HepG2 (cell line): ENCODE results near the gene CCDC88B. TPM values are rescaled to one million over a fixed set of nuclear protein-coding genes. Genes with fewer than 3 reads are reported as not detected.
A peak's percentile ranks its signal among the peaks of the same experiment; 100 is the strongest.

Experiments
- ATAC-seq: fragments of 200-7000 bp; cut with Tn5 transposase; 3 replicates; pipeline ENCODE4 v1.9.1; 2020; ENCODE audit warnings: mild to moderate bottlenecking, moderate library complexity
- BruUV-seq: library from RNA; stranded (reverse); fragments of 400-500 nt; replicated peaks from 2 replicates; lab custom pipeline; 2021; lab: Mats Ljungman, UMichigan
- CTCF ChIA-PET: fragments of 300-600 bp; formaldehyde crosslinking; extraction: SDS; loops from one replicate; lab custom pipeline; 2021; ENCODE audit warnings: low total read pairs, inconsistent platforms, low intra/inter-chr PET ratio; lab: Yijun Ruan, JAX
- POLR2A ChIA-PET: fragments of 350-600 bp; sonication (Branson Sonifier 250); formaldehyde crosslinking; loops from one replicate; lab custom pipeline; 2020; ENCODE audit warnings: antibody characterized with exemption, inconsistent platforms; lab: Yijun Ruan, JAX
- DNase-seq: peaks from one replicate; pipeline ENCODE4 v3.0.0-alpha.2; 2015; ENCODE audit warnings: low spot score
- FAIRE-seq: peaks from 3 replicates; lab custom pipeline; 2011; peaks lifted over from hg19 to GRCh38; lab: Jason Lieb, UNC
- H2AFZ ChIP-seq: one replicate; pipeline ENCODE4 v1.6.1; 2011; ENCODE audit warnings: low read length, inconsistent platforms
- H3K27ac ChIP-seq: fragments of 300-600 bp; 3 replicates; pipeline ENCODE4 v1.8.0; 2011; ENCODE audit warnings: mixed run types, mild to moderate bottlenecking, mixed read lengths, low read length, inconsistent platforms; ENCODE audit not compliant: insufficient read depth; ENCODE audit errors: extremely low read length
- H3K27me3 ChIP-seq, 2 experiments: fragments of 200-600 bp in 1 of 2; 2 replicates in 1 of 2; 3 replicates in 1 of 2; pipeline versions ENCODE4 v1.6.0 to v1.8.0; 2011; ENCODE audit warnings: low read length in 2 of 2, mild to moderate bottlenecking in 2 of 2, moderate library complexity in 2 of 2, inconsistent platforms in 1 of 2; ENCODE audit not compliant: insufficient read depth in 2 of 2, control insufficient read depth in 1 of 2
- H3K36me3 ChIP-seq, 2 experiments: fragments of 200-600 bp in 1 of 2; replicated peaks in 1 of 2; 2 replicates in 1 of 2; 3 replicates in 1 of 2; pipeline versions ENCODE4 v1.5.1 to v1.8.0; 2011; ENCODE audit warnings: low read length in 2 of 2, inconsistent platforms in 1 of 2; ENCODE audit not compliant: insufficient read depth in 2 of 2, control insufficient read depth in 1 of 2
- H3K4me1 ChIP-seq: 2 replicates; pipeline ENCODE4 v1.5.1; 2012; ENCODE audit warnings: low read length, inconsistent platforms; ENCODE audit not compliant: insufficient read depth
- H3K4me2 ChIP-seq: 2 replicates; pipeline ENCODE4 v1.6.0; 2011; ENCODE audit warnings: low read depth, low read length, inconsistent platforms
- H3K4me3 ChIP-seq, 3 experiments: fragments of 200-600 bp in 1 of 3; sonication (generic), shearing (Covaris generic) in 1 of 3; replicated peaks in 1 of 3; 2 replicates each; pipeline ENCODE4 v1.5.1; 2011 to 2016; ENCODE audit warnings: low read length in 3 of 3, inconsistent platforms in 2 of 3, low read depth in 2 of 3, mild to moderate bottlenecking in 2 of 3, control low read depth in 1 of 3, mixed read lengths in 1 of 3; ENCODE audit not compliant: insufficient read depth in 1 of 3
- H3K79me2 ChIP-seq: one replicate; pipeline ENCODE4 v1.6.1; 2011; ENCODE audit warnings: low read length, inconsistent platforms; ENCODE audit not compliant: insufficient read depth
- H3K9ac ChIP-seq: 2 replicates; pipeline ENCODE4 v1.6.0; 2011; ENCODE audit warnings: mild to moderate bottlenecking, low read depth, low read length, inconsistent platforms; ENCODE audit not compliant: insufficient read depth
- H3K9me3 ChIP-seq: 2 replicates; pipeline ENCODE4 v1.5.1; 2012; ENCODE audit warnings: mild to moderate bottlenecking, low read length
- H4K20me1 ChIP-seq: 2 replicates; pipeline ENCODE4 v1.6.0; 2011; ENCODE audit warnings: inconsistent platforms, mild to moderate bottlenecking, low read length, moderate library complexity; ENCODE audit not compliant: insufficient read depth
- BCL3 ChIP-seq: sonication (generic); formaldehyde crosslinking; IDR thresholded peaks from 2 replicates; pipeline ENCODE4 v1.5.1; 2020; ENCODE audit warnings: mild to moderate bottlenecking, missing genetic modification reagents, moderate library complexity
- HDAC2 ChIP-seq: sonication (generic); formaldehyde crosslinking; IDR thresholded peaks from 2 replicates; pipeline ENCODE4 v1.4.0; 2020; ENCODE audit warnings: missing genetic modification reagents
- HNF4A ChIP-seq: sonication (generic); formaldehyde crosslinking; IDR thresholded peaks from 2 replicates; pipeline ENCODE4 v1.4.0; 2020; ENCODE audit warnings: missing genetic modification reagents
- RARA ChIP-seq: IDR thresholded peaks from 2 replicates; pipeline ENCODE4 v1.6.1; 2016; ENCODE audit warnings: missing genetic modification reagents, missing compliant biosample characterization
- SP2 ChIP-seq: sonication (generic); formaldehyde crosslinking; IDR thresholded peaks from 2 replicates; pipeline ENCODE4 v1.5.1; 2020; ENCODE audit warnings: mild to moderate bottlenecking, missing genetic modification reagents
- SRSF9 ChIP-seq: fragments of 200-400 bp; formaldehyde crosslinking; IDR thresholded peaks from 2 replicates; pipeline ENCODE4 v1.6.1; 2018; ENCODE audit warnings: borderline replicate concordance, mild to moderate bottlenecking, low read depth, low read length; ENCODE audit not compliant: insufficient read depth, poor library complexity, severe bottlenecking
- TSC22D2 ChIP-seq: sonication (generic); formaldehyde crosslinking; IDR thresholded peaks from 2 replicates; pipeline ENCODE4 v1.5.1; 2020; ENCODE audit warnings: missing genetic modification reagents, mild to moderate bottlenecking, borderline replicate concordance
- ZNF143 ChIP-seq: sonication (generic); formaldehyde crosslinking; IDR thresholded peaks from 2 replicates; pipeline ENCODE4 v1.4.0; 2020; ENCODE audit warnings: missing genetic modification reagents
- ZNF292 ChIP-seq: sonication (generic); formaldehyde crosslinking; IDR thresholded peaks from 2 replicates; pipeline ENCODE4 v1.8.1; 2022; ENCODE audit warnings: mild to moderate bottlenecking, low read depth, missing genetic modification reagents, borderline replicate concordance
- ZNF337 ChIP-seq: sonication (generic); formaldehyde crosslinking; IDR thresholded peaks from 2 replicates; pipeline ENCODE4 v1.5.1; 2020; ENCODE audit warnings: missing genetic modification reagents, low read depth, mild to moderate bottlenecking, borderline replicate concordance
- ZNF580 ChIP-seq: IDR thresholded peaks from 2 replicates; pipeline ENCODE4 v1.6.1; 2016; ENCODE audit warnings: low read depth, borderline replicate concordance
- ZNF816 ChIP-seq: sonication (generic); formaldehyde crosslinking; IDR thresholded peaks from 2 replicates; pipeline ENCODE4 v1.8.0; 2022; ENCODE audit warnings: missing genetic modification reagents, mild to moderate bottlenecking, borderline replicate concordance
- ZSCAN29 ChIP-seq: sonication (generic); formaldehyde crosslinking; conservative IDR thresholded peaks from 2 replicates; pipeline ENCODE4 v1.4.0; 2020; ENCODE audit warnings: mild to moderate bottlenecking, missing genetic modification reagents
- WGBS: methylation state at CpG from one replicate; pipeline ENCODE4 v1.1.6; 2017; ENCODE audit warnings: low lambda C conversion rate; 5-methylcytosine and 5-hydroxymethylcytosine counted together
- in situ Hi-C: cut with HindIII; loops from 2 replicates; pipeline ENCODE4 v1.10.0; 2017; ENCODE audit warnings: low pct_unique_long_range_greater_than_20kb; ENCODE audit not compliant: extremely low pct_ligation_motif_present
- intact Hi-C: fragments of 100-400 bp; cut with micrococcal nuclease; formaldehyde crosslinking; loops from one replicate; pipeline ENCODE4 v1.10.0; 2022; ENCODE audit not compliant: unreplicated experiment
- polyA plus RNA-seq, 8 experiments: library from polyadenylated mRNA; depleted of rRNA in 3 of 8; stranded (reverse) in 7 of 8; unstranded in 1 of 8; fragments of >200 nt; fragmentation: Illumina TruSeq in 4 of 8; extraction: Trizol in 4 of 8; gene quantifications; 2 replicates each; pipeline versions ENCODE4 v1.2.1 to v1.2.3, GENCODE V29; 2011 to 2016; ENCODE audit warnings: low read depth in 4 of 8, missing spikeins in 1 of 8, mixed read lengths in 1 of 8; ENCODE audit not compliant: insufficient read depth in 1 of 8
- total RNA-seq, 5 experiments: library from RNA; depleted of rRNA; stranded (reverse); fragments of >200 nt; fragmentation: Illumina TruSeq; extraction: Trizol; gene quantifications; 2 replicates each; pipeline ENCODE4 v1.2.3, GENCODE V29; 2016; ENCODE audit warnings: low read depth in 1 of 5

Gene CCDC88B
- total and polyA plus RNA-seq, 2 of the 13 experiments (the other 11 are each of a cell fraction or from before 2014, with no cell fraction given) = 3.6 to 4.8 TPM

GRCh38 chr11:64395545-64396078 lies 55.6 kb downstream of the CCDC88B start:
- no peak for DNase-seq
- Histone ChIP-seq H3K9me3 (no peaks in the 10 kb centered on the region), H3K4me2 (no peak overlapping the region), H3K27me3 (peaks cover 0 to 28% of the 10 kb centered on the region in 2 experiments; a peak in 4 of 5 replicates), H3K4me1 (peaks cover 9% of the 10 kb centered on the region), H3K79me2 (no peaks in the 10 kb centered on the region), H3K36me3 (no peaks in the 10 kb centered on the region), H4K20me1 (no peaks in the 10 kb centered on the region), H2AFZ (no peak overlapping the region), H3K27ac (no peak overlapping the region), H3K9ac (no peak overlapping the region), H3K4me3 (no peak overlapping the region)
- no TSS peak for BruUV-seq
- ChIA-PET POLR2A (no interaction called here), CTCF (no interaction called here)
- peak; percentile 52; the same call in 2 of the 3 replicates for ATAC-seq
- intact Hi-C loops = no loop called here
- in situ Hi-C loops = no loop called here
- no peak for FAIRE-seq
- TF ChIP-seq HNF4A (CRISPR knock-in tag) (peak; percentile 44; the same call in 1 of the 2 replicates), ZNF143 (CRISPR knock-in tag) (no peak), RARA (no peak)
- WGBS = 25% methylated on average over 7 of the region's 13 CpGs

GRCh38 chr11:64396079-64396591 lies 56.1 kb downstream of the CCDC88B start:
- H3K4me1 ChIP-seq = peaks cover 9% of the 10 kb centered on the region
- H3K4me3 ChIP-seq = no peak overlapping the region
- H3K9ac ChIP-seq = no peak overlapping the region
- FAIRE-seq (no peak), DNase-seq (no peak), ATAC-seq (no peak)
- no TSS peak for BruUV-seq
- no peaks in the 10 kb centered on the region for H3K9me3 ChIP-seq
- intact Hi-C loops (no loop called here), in situ Hi-C loops (no loop called here)
- no peak overlapping the region for H2AFZ ChIP-seq
- H3K36me3 ChIP-seq = no peaks in the 10 kb centered on the region
- H4K20me1 ChIP-seq = no peaks in the 10 kb centered on the region
- H3K27ac ChIP-seq = no peak overlapping the region
- POLR2A ChIA-PET = no interaction called here
- H3K27me3 ChIP-seq = peaks cover 0 to 28% of the 10 kb centered on the region in 2 experiments; a peak in 4 of 5 replicates
- H3K79me2 ChIP-seq = no peaks in the 10 kb centered on the region
- no peak overlapping the region for H3K4me2 ChIP-seq
- CTCF ChIA-PET = no interaction called here
- WGBS = 33% methylated on average over 13 of the region's 15 CpGs
- TF ChIP-seq ZSCAN29 (CRISPR knock-in tag) (no peak), SP2 (CRISPR knock-in tag) (no peak), ZNF580 (CRISPR knock-in tag) (no peak), ZNF337 (CRISPR knock-in tag) (no peak), SRSF9 (no peak), BCL3 (CRISPR knock-in tag) (no peak), ZNF292 (CRISPR knock-in tag) (no peak), HDAC2 (CRISPR knock-in tag) (no peak), ZNF816 (CRISPR knock-in tag) (no peak), TSC22D2 (CRISPR knock-in tag) (no peak)
